Stimulated activated CD4-positive, alpha-beta T cell treated with anti-CD3 and anti-CD28 coated beads, Interleukin-4, amount 100 ng/mL, for 4 hours (primary cell): ENCODE results near the gene CXorf51A.
"Not testable (repeated sequence)": the region's sequence is repeated elsewhere in the genome, so short reads cannot be mapped to it uniquely, and the experiment has no call there.

Source experiments
- DNase-seq, 2 experiments: peaks; one replicate each; pipeline ENCODE4 v3.0.0-alpha.2; 2020

CXorf51A gene

DNA sequence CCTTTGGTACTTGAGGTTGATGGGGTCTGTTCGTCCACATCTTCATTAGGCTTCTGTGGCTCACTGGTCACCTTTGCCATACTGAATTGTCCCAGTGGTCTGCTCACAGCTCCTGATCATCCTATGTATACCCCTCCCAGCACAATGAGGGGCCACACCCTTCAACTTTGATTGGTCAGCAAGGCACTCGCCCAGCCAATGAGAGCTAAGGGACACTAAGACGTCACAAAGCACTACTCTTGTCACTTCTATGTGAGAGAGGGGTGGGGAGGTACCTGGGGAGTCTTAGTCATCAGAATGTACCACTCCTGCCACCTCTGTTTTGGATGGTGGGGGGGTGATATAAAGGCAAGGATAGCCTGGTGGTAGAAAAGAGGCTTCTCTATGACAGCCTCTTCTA is at the start of gene CXorf51A:
CXorf51A (minus strand) TSS at position 101 of the 400 bp plus-strand sequence; CDS start at position 80, 21 bp downstream.
- not testable (repeated sequence) for DNase-seq

DNA sequence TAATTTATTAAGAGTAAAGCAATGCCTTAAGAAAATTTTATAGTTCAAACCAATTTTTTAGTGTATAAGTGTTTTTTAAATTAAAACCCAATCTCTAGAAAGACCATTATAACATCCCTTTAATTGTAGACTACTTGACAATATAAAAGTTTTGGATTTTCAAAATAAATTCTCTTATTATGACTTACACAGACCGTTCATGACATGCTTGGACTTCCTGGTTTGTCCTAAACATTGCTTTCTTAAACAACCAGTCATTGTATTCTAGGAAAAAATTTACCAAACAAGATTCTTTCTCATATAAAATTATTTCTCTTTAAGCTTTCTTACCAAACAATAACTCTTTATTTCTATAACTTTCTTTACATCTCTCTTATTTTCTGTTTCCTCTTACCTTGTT is 49.0 kb upstream of the CXorf51A start:
- DNase-seq = no peak

DNA sequence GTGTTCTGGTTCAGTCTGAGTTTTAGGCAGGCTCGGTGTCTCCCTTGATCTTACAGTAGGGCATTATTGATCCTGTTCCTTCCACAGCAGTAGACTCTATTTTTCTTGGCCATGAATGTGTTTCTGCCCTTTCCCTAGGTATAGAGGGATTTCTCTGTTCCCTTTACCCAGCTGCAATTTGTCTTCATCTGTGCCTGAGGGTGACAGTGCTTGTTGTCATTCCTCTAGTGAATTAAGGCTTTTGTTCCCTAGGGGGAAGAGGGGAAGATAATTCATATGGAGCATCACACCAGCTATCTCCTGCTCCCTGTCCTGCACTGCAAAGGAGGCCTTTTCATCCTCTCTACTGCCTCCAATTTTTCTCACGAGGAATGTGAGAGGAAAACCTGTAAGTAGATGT is 39.7 kb upstream of the CXorf51A start:
- no peak for DNase-seq

DNA sequence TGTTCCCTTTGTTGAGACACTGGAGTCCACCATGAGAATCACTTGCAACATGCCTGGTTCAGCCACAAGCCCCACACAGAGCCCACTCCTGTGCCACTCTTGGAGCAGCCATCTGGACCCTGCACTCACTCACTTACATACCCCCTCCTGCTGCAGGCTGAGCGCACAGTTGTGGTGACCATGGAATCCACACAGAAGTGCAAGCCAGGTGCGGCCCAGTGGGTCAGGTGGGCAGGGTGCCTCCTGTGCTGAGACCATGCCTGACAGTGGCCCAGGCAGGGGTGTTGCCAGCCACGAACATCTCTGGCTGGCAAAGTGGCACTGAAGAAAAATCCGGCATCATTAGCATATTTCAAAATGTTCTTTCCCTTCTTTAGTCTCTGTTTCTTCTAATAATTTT is 17.4 kb upstream of the CXorf51A start:
- no peak for DNase-seq

DNA sequence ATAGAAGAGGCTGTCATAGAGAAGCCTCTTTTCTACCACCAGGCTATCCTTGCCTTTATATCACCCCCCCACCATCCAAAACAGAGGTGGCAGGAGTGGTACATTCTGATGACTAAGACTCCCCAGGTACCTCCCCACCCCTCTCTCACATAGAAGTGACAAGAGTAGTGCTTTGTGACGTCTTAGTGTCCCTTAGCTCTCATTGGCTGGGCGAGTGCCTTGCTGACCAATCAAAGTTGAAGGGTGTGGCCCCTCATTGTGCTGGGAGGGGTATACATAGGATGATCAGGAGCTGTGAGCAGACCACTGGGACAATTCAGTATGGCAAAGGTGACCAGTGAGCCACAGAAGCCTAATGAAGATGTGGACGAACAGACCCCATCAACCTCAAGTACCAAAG is 5.1 kb downstream of the CXorf51A start, which contains the start of gene CXorf51B:
CXorf51B (plus strand) TSS at position 301 of the 400 bp plus-strand sequence; CDS start at position 322, 21 bp downstream.
- not testable (repeated sequence) for DNase-seq
